Measurements from ENCODE around the gene FOS.

FOS gene

GRCh38 chr14:75261820-75262219 is 16.8 kb upstream of the FOS start:
- TF ChIP-seq ZFX (IDR thresholded peaks at IDR 0.05; ENCODE audit: borderline replicate concordance): no peak
- TF ChIP-seq, protein P1, sequence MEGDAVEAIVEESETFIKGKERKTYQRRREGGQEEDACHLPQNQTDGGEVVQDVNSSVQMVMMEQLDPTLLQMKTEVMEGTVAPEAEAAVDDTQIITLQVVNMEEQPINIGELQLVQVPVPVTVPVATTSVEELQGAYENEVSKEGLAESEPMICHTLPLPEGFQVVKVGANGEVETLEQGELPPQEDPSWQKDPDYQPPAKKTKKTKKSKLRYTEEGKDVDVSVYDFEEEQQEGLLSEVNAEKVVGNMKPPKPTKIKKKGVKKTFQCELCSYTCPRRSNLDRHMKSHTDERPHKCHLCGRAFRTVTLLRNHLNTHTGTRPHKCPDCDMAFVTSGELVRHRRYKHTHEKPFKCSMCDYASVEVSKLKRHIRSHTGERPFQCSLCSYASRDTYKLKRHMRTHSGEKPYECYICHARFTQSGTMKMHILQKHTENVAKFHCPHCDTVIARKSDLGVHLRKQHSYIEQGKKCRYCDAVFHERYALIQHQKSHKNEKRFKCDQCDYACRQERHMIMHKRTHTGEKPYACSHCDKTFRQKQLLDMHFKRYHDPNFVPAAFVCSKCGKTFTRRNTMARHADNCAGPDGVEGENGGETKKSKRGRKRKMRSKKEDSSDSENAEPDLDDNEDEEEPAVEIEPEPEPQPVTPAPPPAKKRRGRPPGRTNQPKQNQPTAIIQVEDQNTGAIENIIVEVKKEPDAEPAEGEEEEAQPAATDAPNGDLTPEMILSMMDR (IDR thresholded peaks at IDR 0.05): no peak
- no peak overlapping the region for H3K27ac ChIP-seq

DNA sequence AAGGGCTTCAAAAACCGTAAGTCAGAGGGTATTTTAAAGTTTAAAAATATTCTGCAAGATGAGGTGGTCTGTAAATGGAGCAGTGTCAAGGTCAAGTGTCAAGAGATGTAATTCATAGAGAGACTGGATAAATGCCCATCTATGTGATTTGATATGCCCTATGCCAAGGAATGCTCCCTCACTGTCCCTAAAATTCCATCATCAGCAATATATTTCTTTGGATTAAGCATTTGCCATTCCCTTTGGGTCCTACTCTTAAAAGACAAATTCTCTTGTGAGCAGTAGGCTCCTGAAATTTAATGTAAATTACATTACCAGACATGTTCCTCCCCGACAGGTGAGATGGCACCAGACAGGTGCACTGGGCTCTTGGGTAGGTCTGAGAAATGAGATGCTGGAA is 16.0 kb upstream of the FOS start:
- TF ChIP-seq, protein P1 (IDR thresholded peaks at IDR 0.05): no peak
- no peak for TF ChIP-seq ZFX (IDR thresholded peaks at IDR 0.05; ENCODE audit: borderline replicate concordance)
- no peak overlapping the region for H3K27ac ChIP-seq

DNA sequence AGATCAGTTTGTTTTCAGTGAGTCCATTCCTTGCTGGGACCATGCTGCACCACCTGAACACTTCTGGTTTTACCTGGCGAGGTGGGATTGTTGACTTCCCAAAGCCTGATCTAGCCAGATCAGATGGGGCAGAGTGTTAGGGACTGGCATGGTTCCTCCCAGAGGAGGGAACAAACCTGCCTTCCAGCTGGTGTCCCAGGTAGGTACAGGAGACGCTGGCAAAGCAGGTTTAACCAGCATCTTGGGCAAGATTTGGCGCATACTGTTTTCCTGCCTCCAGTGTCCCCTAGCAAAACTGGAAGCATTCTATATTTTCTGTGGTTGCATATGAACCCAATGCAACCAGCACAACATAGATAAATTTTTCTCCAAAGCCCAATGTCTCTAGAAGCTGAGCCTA is 14.6 kb upstream of the FOS start:
- H3K27ac ChIP-seq: no peak overlapping the region

DNA sequence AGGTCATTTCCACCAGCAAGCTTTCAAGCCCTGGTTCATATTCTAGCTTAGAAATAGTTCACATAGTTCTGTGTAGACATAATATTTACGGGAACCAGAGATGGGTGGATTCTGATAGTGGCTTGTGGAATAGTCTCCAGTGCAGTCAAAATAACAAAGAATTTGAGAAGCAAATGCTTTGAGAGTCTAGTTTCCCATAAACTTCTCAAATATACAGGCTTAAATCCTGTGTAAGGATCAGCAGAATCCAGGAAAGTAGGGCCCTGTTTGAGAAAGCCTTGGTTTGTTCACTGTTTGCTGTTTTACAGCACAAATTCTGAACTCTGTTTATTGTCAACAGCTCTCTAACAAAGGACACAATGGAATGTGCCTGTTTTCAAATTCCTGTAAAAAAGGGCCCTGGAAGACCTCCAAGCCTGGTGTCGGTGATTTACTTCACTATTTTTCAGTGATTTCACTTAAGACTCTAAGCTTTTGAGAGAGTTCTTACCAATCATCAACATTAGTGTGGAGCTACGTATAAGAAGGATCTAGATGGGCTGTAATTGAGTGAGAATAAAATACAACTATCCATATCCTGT is 11.4 kb upstream of the FOS start:
- no peak overlapping the region for H3K27ac ChIP-seq
- TF ChIP-seq ZFX (IDR thresholded peaks at IDR 0.05; ENCODE audit: borderline replicate concordance): no peak
- TF ChIP-seq, protein P1 (IDR thresholded peaks at IDR 0.05): no peak

More for the DNA sequence above, 14.6 kb upstream of the FOS start:
- TF ChIP-seq, protein P1 (IDR thresholded peaks at IDR 0.05): no peak
- TF ChIP-seq ZFX (IDR thresholded peaks at IDR 0.05; ENCODE audit: borderline replicate concordance): no peak

- TF ChIP-seq, protein P1 (IDR thresholded peaks at IDR 0.05): no peak
- no peak for TF ChIP-seq ZFX (IDR thresholded peaks at IDR 0.05; ENCODE audit: borderline replicate concordance)
- no peak overlapping the region for H3K27ac ChIP-seq
Observed at GRCh38 chr14:75268633-75269550, 9.7 kb upstream of the FOS start.

- TF ChIP-seq, protein P1 (IDR thresholded peaks at IDR 0.05): no peak
- no peak for TF ChIP-seq ZFX (IDR thresholded peaks at IDR 0.05; ENCODE audit: borderline replicate concordance)
- no peak overlapping the region for H3K27ac ChIP-seq
Observed at GRCh38 chr14:75271514-75271913, 7.1 kb upstream of the FOS start.
